Activated CD4-positive, alpha-beta memory T cell treated with anti-CD3 and anti-CD28 coated beads for 36 hours (primary cell): ENCODE results near the gene OSBPL2. TPM values are rescaled to one million over a fixed set of nuclear protein-coding genes. Genes with fewer than 3 reads are reported as not detected.

Source experiments
- CTCF ChIA-PET: fragments of 350-600 bp; sonication (Branson Sonifier 250); formaldehyde crosslinking; loops from one replicate; lab custom pipeline; 2021; ENCODE audit warnings: antibody characterized with exemption, inconsistent platforms; lab: Charles Lee
- POLR2A ChIA-PET: fragments of 350-600 bp; sonication (Branson Sonifier 250); formaldehyde crosslinking; loops from one replicate; lab custom pipeline; 2021; ENCODE audit warnings: antibody characterized with exemption; lab: Charles Lee
- DNase-seq: peaks from one replicate; pipeline ENCODE4 v3.0.0-alpha.2; 2020
- H3K27ac Mint-ChIP-seq: one replicate; pipeline ENCODE4 v1.8.0; 2021; ENCODE audit warnings: mixed read lengths
- H3K27me3 Mint-ChIP-seq: one replicate; pipeline ENCODE4 v1.8.0; 2021; ENCODE audit warnings: mixed read lengths
- H3K36me3 Mint-ChIP-seq: one replicate; pipeline ENCODE4 v1.8.0; 2021; ENCODE audit warnings: mixed read lengths
- H3K4me1 Mint-ChIP-seq: one replicate; pipeline ENCODE4 v1.8.0; 2021; ENCODE audit warnings: low read depth, mixed read lengths
- H3K4me3 Mint-ChIP-seq: one replicate; pipeline ENCODE4 v1.8.0; 2021; ENCODE audit warnings: mild to moderate bottlenecking, mixed read lengths
- H3K9me3 Mint-ChIP-seq: one replicate; pipeline ENCODE4 v1.8.0; 2021; ENCODE audit warnings: mixed read lengths
- intact Hi-C: fragments of 100-400 bp; cut with micrococcal nuclease; formaldehyde crosslinking; loops from one replicate; pipeline ENCODE4 v1.15.1; 2023
- total RNA-seq, 2 experiments: library from RNA; stranded (reverse); gene quantifications; one replicate each; pipeline ENCODE4 v1.2.3, GENCODE V29; 2021

The OSBPL2 gene
- total RNA-seq, 2 experiments from 2014 or later, result 25.4 to 29.3 TPM

- ChIA-PET POLR2A (no interaction called here), CTCF (no interaction called here)
- H3K9me3 Mint-ChIP-seq, result no peaks in the 10 kb centered on the region
- H3K4me1 Mint-ChIP-seq, result no peaks in the 10 kb centered on the region
- no peaks in the 10 kb centered on the region for H3K27me3 Mint-ChIP-seq
- H3K27ac Mint-ChIP-seq, result no peak overlapping the region
- no peak for DNase-seq
- intact Hi-C loops, result no loop called here
- peaks cover 19% of the 10 kb centered on the region for H3K36me3 Mint-ChIP-seq
- H3K4me3 Mint-ChIP-seq, result no peak overlapping the region
Observed at GRCh38 chr20:62275219-62275618, 36.9 kb downstream of the OSBPL2 start.

GRCh38 chr20:62276439-62276838 lies 38.1 kb downstream of the OSBPL2 start:
- intact Hi-C loops, result no loop called here
- POLR2A ChIA-PET, result no interaction called here

GRCh38 chr20:62277253-62277652 lies 38.9 kb downstream of the OSBPL2 start:
- ChIA-PET POLR2A (no interaction called here), CTCF (no interaction called here)

More at GRCh38 chr20:62276439-62276838, 38.1 kb downstream of the OSBPL2 start:
- no peak overlapping the region for H3K27ac Mint-ChIP-seq
- H3K4me1 Mint-ChIP-seq, result no peaks in the 10 kb centered on the region
- no peak overlapping the region for H3K4me3 Mint-ChIP-seq
- H3K9me3 Mint-ChIP-seq, result no peaks in the 10 kb centered on the region
- DNase-seq, result no peak
- peaks cover 23% of the 10 kb centered on the region for H3K36me3 Mint-ChIP-seq
- H3K27me3 Mint-ChIP-seq, result no peaks in the 10 kb centered on the region
- CTCF ChIA-PET, result no interaction called here

GRCh38 chr20:62280303-62280702 lies 42.0 kb downstream of the OSBPL2 start:
- DNase-seq, result no peak
- no peaks in the 10 kb centered on the region for H3K4me1 Mint-ChIP-seq
- no peak overlapping the region for H3K4me3 Mint-ChIP-seq
- no peaks in the 10 kb centered on the region for H3K27me3 Mint-ChIP-seq
- intact Hi-C loops, result no loop called here
- H3K36me3 Mint-ChIP-seq, result peaks cover 23% of the 10 kb centered on the region
- H3K9me3 Mint-ChIP-seq, result no peaks in the 10 kb centered on the region
- no peak overlapping the region for H3K27ac Mint-ChIP-seq
- ChIA-PET CTCF (no interaction called here), POLR2A (no interaction called here)

More at GRCh38 chr20:62277253-62277652, 38.9 kb downstream of the OSBPL2 start:
- no peaks in the 10 kb centered on the region for H3K27me3 Mint-ChIP-seq
- no peaks in the 10 kb centered on the region for H3K4me1 Mint-ChIP-seq
- H3K9me3 Mint-ChIP-seq, result no peaks in the 10 kb centered on the region
- peaks cover 28% of the 10 kb centered on the region for H3K36me3 Mint-ChIP-seq
- no peak overlapping the region for H3K4me3 Mint-ChIP-seq
- intact Hi-C loops, result no loop called here
- DNase-seq, result no peak
- H3K27ac Mint-ChIP-seq, result no peak overlapping the region

GRCh38 chr20:62281161-62281933 lies 43.0 kb downstream of the OSBPL2 start:
- Mint-ChIP-seq H3K9me3 (no peaks in the 10 kb centered on the region), H3K27me3 (no peaks in the 10 kb centered on the region), H3K36me3 (peaks cover 23% of the 10 kb centered on the region), H3K27ac (no peak overlapping the region), H3K4me1 (no peaks in the 10 kb centered on the region), H3K4me3 (no peak overlapping the region)
- POLR2A ChIA-PET, result no interaction called here
- intact Hi-C loops, result no loop called here
- CTCF ChIA-PET, result no interaction called here
- no peak for DNase-seq

- Mint-ChIP-seq H3K4me1 (no peaks in the 10 kb centered on the region), H3K9me3 (no peaks in the 10 kb centered on the region), H3K4me3 (no peak overlapping the region), H3K27ac (no peak overlapping the region), H3K36me3 (peaks cover 23% of the 10 kb centered on the region), H3K27me3 (no peaks in the 10 kb centered on the region)
- CTCF ChIA-PET, result no interaction called here
- no peak for DNase-seq
- POLR2A ChIA-PET, result no interaction called here
- intact Hi-C loops, result no loop called here
Observed at GRCh38 chr20:62282103-62282502, 43.8 kb downstream of the OSBPL2 start.

- POLR2A ChIA-PET, result no interaction called here
- no peak overlapping the region for H3K4me3 Mint-ChIP-seq
- CTCF ChIA-PET, result no interaction called here
Observed at GRCh38 chr20:62282877-62283503, 44.7 kb downstream of the OSBPL2 start.

GRCh38 chr20:62284448-62284847 lies 46.1 kb downstream of the OSBPL2 start:
- Mint-ChIP-seq H3K27me3 (no peaks in the 10 kb centered on the region), H3K36me3 (peaks cover 19% of the 10 kb centered on the region), H3K4me1 (no peaks in the 10 kb centered on the region), H3K9me3 (no peaks in the 10 kb centered on the region), H3K27ac (no peak overlapping the region), H3K4me3 (no peak overlapping the region)
- ChIA-PET POLR2A (no interaction called here), CTCF (no interaction called here)
- intact Hi-C loops, result no loop called here
- no peak for DNase-seq

More at GRCh38 chr20:62282877-62283503, 44.7 kb downstream of the OSBPL2 start:
- intact Hi-C loops, result no loop called here
- Mint-ChIP-seq H3K36me3 (peaks cover 23% of the 10 kb centered on the region), H3K4me1 (no peaks in the 10 kb centered on the region), H3K27me3 (no peaks in the 10 kb centered on the region), H3K27ac (no peak overlapping the region), H3K9me3 (no peaks in the 10 kb centered on the region)
- DNase-seq, result no peak

- CTCF ChIA-PET, result no interaction called here
- Mint-ChIP-seq H3K27me3 (no peaks in the 10 kb centered on the region), H3K9me3 (no peaks in the 10 kb centered on the region), H3K36me3 (peaks cover 18% of the 10 kb centered on the region), H3K4me3 (no peak overlapping the region), H3K27ac (no peak overlapping the region), H3K4me1 (no peaks in the 10 kb centered on the region)
- DNase-seq, result no peak
- intact Hi-C loops, result no loop called here
- POLR2A ChIA-PET, result no interaction called here
Observed at GRCh38 chr20:62285151-62285550, 46.8 kb downstream of the OSBPL2 start.

- no peaks in the 10 kb centered on the region for H3K9me3 Mint-ChIP-seq
- POLR2A ChIA-PET, result no interaction called here
Observed at GRCh38 chr20:62285722-62286121, 47.4 kb downstream of the OSBPL2 start.

GRCh38 chr20:62286493-62287064 lies 48.3 kb downstream of the OSBPL2 start:
- Mint-ChIP-seq H3K27ac (no peak overlapping the region), H3K36me3 (peaks cover 14% of the 10 kb centered on the region), H3K27me3 (no peaks in the 10 kb centered on the region), H3K4me1 (peaks cover 2% of the 10 kb centered on the region), H3K4me3 (no peak overlapping the region), H3K9me3 (no peaks in the 10 kb centered on the region)
- POLR2A ChIA-PET, result no interaction called here
- DNase-seq, result no peak
- intact Hi-C loops, result no loop called here
- CTCF ChIA-PET, result no interaction called here

More at GRCh38 chr20:62285722-62286121, 47.4 kb downstream of the OSBPL2 start:
- intact Hi-C loops, result no loop called here
- Mint-ChIP-seq H3K4me3 (no peak overlapping the region), H3K27me3 (no peaks in the 10 kb centered on the region), H3K27ac (no peak overlapping the region), H3K4me1 (no peaks in the 10 kb centered on the region), H3K36me3 (peaks cover 16% of the 10 kb centered on the region)
- DNase-seq, result no peak
- CTCF ChIA-PET, result no interaction called here

GRCh38 chr20:62287129-62287528 lies 48.8 kb downstream of the OSBPL2 start:
- peaks cover 3% of the 10 kb centered on the region for H3K4me1 Mint-ChIP-seq
- H3K36me3 Mint-ChIP-seq, result peaks cover 10% of the 10 kb centered on the region
- CTCF ChIA-PET, result no interaction called here
- H3K4me3 Mint-ChIP-seq, result no peak overlapping the region
- no peak for DNase-seq
- intact Hi-C loops, result no loop called here
- H3K9me3 Mint-ChIP-seq, result no peaks in the 10 kb centered on the region
- POLR2A ChIA-PET, result no interaction called here
- H3K27ac Mint-ChIP-seq, result no peak overlapping the region
- no peaks in the 10 kb centered on the region for H3K27me3 Mint-ChIP-seq
